Right lobe of liver (tissue), 4 donors: ENCODE measurements around the gene LIFR.

Experiments used
- POLR2A ChIP-seq: fragments of 450-650 bp; IDR thresholded peaks from one replicate; pipeline ENCODE4 v1.6.1; 2017; ENCODE audit warnings: antibody characterized with exemption, mild to moderate bottlenecking
- TF ChIP-seq, protein P1 (sequence below), 4 donors: fragments of 200-600 bp in 3 of 4; fragments of 450-650 bp in 1 of 4; IDR thresholded peaks; one replicate each; pipeline versions ENCODE4 v1.5.1 to v1.8.0; 2016 to 2022; ENCODE audit warnings: antibody characterized with exemption in 4 of 4, mild to moderate bottlenecking in 2 of 4
- donor health status: DM: no; HTN: no; CAD: no.
- donor health status: DM: no; HTN: no; CAD: no.
- donor health status: DM: no; HTN: yes; CAD: no.

DNA sequence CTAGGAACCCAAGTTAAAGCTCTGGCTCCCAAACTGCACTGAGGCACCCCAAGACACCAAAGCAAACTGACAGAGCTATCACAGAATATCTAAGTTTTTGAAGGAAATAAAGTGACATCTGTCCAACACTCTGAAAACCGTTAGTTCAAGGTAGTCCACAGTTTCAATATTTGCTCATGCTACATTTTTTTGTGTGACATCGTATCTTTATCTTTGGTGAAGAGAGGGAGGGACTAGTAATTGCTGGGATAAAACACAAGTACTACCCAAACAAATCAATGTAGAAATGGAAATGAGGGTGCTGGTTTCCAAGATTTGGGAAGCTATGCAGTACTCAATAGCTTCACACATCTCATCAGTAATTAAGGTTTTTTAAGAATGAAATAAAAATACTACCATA, 20.6 kb downstream of the LIFR start:
- TF ChIP-seq, protein P1, sequence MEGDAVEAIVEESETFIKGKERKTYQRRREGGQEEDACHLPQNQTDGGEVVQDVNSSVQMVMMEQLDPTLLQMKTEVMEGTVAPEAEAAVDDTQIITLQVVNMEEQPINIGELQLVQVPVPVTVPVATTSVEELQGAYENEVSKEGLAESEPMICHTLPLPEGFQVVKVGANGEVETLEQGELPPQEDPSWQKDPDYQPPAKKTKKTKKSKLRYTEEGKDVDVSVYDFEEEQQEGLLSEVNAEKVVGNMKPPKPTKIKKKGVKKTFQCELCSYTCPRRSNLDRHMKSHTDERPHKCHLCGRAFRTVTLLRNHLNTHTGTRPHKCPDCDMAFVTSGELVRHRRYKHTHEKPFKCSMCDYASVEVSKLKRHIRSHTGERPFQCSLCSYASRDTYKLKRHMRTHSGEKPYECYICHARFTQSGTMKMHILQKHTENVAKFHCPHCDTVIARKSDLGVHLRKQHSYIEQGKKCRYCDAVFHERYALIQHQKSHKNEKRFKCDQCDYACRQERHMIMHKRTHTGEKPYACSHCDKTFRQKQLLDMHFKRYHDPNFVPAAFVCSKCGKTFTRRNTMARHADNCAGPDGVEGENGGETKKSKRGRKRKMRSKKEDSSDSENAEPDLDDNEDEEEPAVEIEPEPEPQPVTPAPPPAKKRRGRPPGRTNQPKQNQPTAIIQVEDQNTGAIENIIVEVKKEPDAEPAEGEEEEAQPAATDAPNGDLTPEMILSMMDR (IDR thresholded peaks at IDR 0.05) = no peak
- no peak for TF ChIP-seq POLR2A
